Neural cell (in vitro differentiated cells): ENCODE results near the gene CHCHD3. TPM values are rescaled to one million over a fixed set of nuclear protein-coding genes. Genes with fewer than 3 reads are reported as not detected.

Experiments
- H2AFZ ChIP-seq: fragments of 200-600, 300-800 bp; sonication (generic), shearing (Covaris generic); 2 replicates; pipeline ENCODE4 v1.6.0; 2014; ENCODE audit warnings: low read depth, mild to moderate bottlenecking, antibody characterized with exemption, low read length, moderate library complexity
- H3F3A ChIP-seq: fragments of 200-600 bp; shearing (Covaris generic); 2 replicates; pipeline ENCODE4 v1.6.1; 2016; ENCODE audit warnings: mild to moderate bottlenecking, moderate library complexity, mixed read lengths, antibody characterized with exemption, low read length; ENCODE audit not compliant: insufficient read depth, poor library complexity, severe bottlenecking
- H3K27ac ChIP-seq: fragments of 200-600, 300-800 bp; sonication (generic), shearing (Covaris generic); 2 replicates; pipeline ENCODE4 v1.5.1; 2014; ENCODE audit warnings: mild to moderate bottlenecking, low read length, moderate library complexity
- H3K27me3 ChIP-seq: fragments of 300-800, 200-600 bp; sonication (generic), shearing (Covaris generic); 2 replicates; pipeline ENCODE4 v1.6.0; 2014; ENCODE audit warnings: mild to moderate bottlenecking, low read depth, low read length, moderate library complexity; ENCODE audit not compliant: insufficient read depth
- H3K36me3 ChIP-seq: fragments of 300-800, 200-600 bp; sonication (generic), shearing (Covaris generic); 2 replicates; pipeline ENCODE4 v1.5.1; 2014; ENCODE audit warnings: mild to moderate bottlenecking, antibody characterized with exemption, low read length, moderate library complexity; ENCODE audit not compliant: insufficient read depth
- H3K4me2 ChIP-seq: fragments of 300-800, 200-600 bp; sonication (generic), shearing (Covaris generic); 2 replicates; pipeline ENCODE4 v1.6.0; 2014; ENCODE audit warnings: mild to moderate bottlenecking, low read length
- H3K4me3 ChIP-seq: fragments of 300-800, 200-600 bp; sonication (generic), shearing (Covaris generic); 2 replicates; pipeline ENCODE4 v1.5.1; 2014; ENCODE audit warnings: mild to moderate bottlenecking, low read length, moderate library complexity
- H3K79me2 ChIP-seq: fragments of 200-600 bp; shearing (Covaris generic); replicated peaks from 2 replicates; pipeline ENCODE4 v1.6.0; 2014; ENCODE audit warnings: mild to moderate bottlenecking, low read length, moderate library complexity; ENCODE audit not compliant: insufficient read depth
- H3K9ac ChIP-seq: fragments of 300-800, 200-600 bp; sonication (generic), shearing (Covaris generic); 2 replicates; pipeline ENCODE4 v1.6.1; 2016; ENCODE audit warnings: mild to moderate bottlenecking, low read length, mixed read lengths
- H3K9me2 ChIP-seq: fragments of 200-600 bp; shearing (Covaris generic); 2 replicates; pipeline ENCODE4 v1.6.1; 2016; ENCODE audit warnings: mild to moderate bottlenecking, low read length, mixed read lengths; ENCODE audit not compliant: insufficient read depth
- H3K9me3 ChIP-seq: fragments of 200-600, 300-800 bp; sonication (generic), shearing (Covaris generic); 2 replicates; pipeline ENCODE4 v1.6.1; 2016; ENCODE audit warnings: mild to moderate bottlenecking, mixed run types, low read length, moderate library complexity, mixed read lengths
- H4K20me1 ChIP-seq: fragments of 200-600 bp; shearing (Covaris generic); 2 replicates; pipeline ENCODE4 v1.6.1; 2016; ENCODE audit warnings: mild to moderate bottlenecking, mixed run types; ENCODE audit not compliant: insufficient read depth
- EP300 ChIP-seq: fragments of 450-650 bp; conservative IDR thresholded peaks from 2 replicates; pipeline ENCODE4 v1.6.1; 2014; ENCODE audit warnings: antibody characterized with exemption, mild to moderate bottlenecking, moderate library complexity; ENCODE audit not compliant: poor library complexity, severe bottlenecking
- EZH2 ChIP-seq: fragments of 200-600, 300-800 bp; shearing (Covaris generic), sonication (generic); IDR thresholded peaks from 2 replicates; pipeline ENCODE4 v1.6.1; 2014; ENCODE audit warnings: antibody characterized with exemption, low read length, borderline replicate concordance, mild to moderate bottlenecking; ENCODE audit not compliant: insufficient read depth, poor library complexity, severe bottlenecking
- MXI1 ChIP-seq: fragments of 450-650 bp; conservative IDR thresholded peaks from 2 replicates; pipeline ENCODE4 v1.6.1; 2014; ENCODE audit warnings: antibody characterized with exemption, mild to moderate bottlenecking; ENCODE audit not compliant: poor library complexity, severe bottlenecking
- POLR2AphosphoS5 ChIP-seq: IDR thresholded peaks from 2 replicates; pipeline ENCODE4 v1.6.1; 2012
- RAD21 ChIP-seq: fragments of 450-650 bp; conservative IDR thresholded peaks from 2 replicates; pipeline ENCODE4 v1.6.1; 2014; ENCODE audit warnings: antibody characterized with exemption, mild to moderate bottlenecking, moderate library complexity
- SMC3 ChIP-seq: fragments of 450-650 bp; conservative IDR thresholded peaks from 2 replicates; pipeline ENCODE4 v1.6.1; 2014; ENCODE audit warnings: antibody characterized with exemption, mild to moderate bottlenecking, moderate library complexity; ENCODE audit not compliant: poor library complexity
- TAF1 ChIP-seq: IDR thresholded peaks from 2 replicates; pipeline ENCODE4 v1.6.1; 2012; ENCODE audit warnings: low read depth
- polyA plus RNA-seq: library from polyadenylated mRNA; depleted of rRNA; stranded (reverse); fragments of >200 nt; gene quantifications from 2 replicates; pipeline ENCODE4 v1.2.3, GENCODE V29; 2014
- TF ChIP-seq, protein P1 (sequence below): IDR thresholded peaks from 2 replicates; pipeline ENCODE4 v1.6.1; 2012; ENCODE audit warnings: borderline replicate concordance
- TF ChIP-seq, protein P2 (sequence below): fragments of 450-650 bp; IDR thresholded peaks from 2 replicates; pipeline ENCODE4 v1.5.1; 2014; ENCODE audit warnings: antibody characterized with exemption, mild to moderate bottlenecking, moderate library complexity; ENCODE audit not compliant: poor library complexity, severe bottlenecking

CHCHD3 gene
- polyA plus RNA-seq, 1 donor from 2014 or later = 89.9 TPM

DNA sequence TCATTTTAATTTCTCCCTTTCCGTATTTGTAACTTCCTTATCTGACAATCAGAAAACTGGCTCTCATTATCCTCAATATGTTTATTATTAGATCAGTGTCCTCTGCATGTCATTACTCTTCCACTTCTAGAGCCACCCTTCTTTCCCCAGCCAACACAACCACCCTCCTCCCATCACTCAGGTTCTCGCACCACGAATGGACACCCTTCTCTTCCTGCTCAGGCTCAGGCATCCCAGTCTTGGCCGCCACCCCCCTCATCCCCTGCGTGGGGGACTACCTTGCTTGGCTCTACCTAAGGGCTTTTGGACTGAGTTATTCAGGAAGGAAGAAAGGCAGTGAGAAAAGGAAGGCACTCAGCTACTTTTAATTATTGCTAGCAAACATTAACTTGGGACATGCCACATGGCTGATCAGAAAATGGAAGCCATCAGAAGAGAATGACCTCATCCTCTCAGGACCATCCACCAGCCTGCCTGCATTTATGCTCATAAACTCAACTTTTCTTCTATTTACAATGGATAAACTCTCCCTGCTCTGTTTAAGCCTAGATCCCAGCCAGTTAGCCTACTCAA, 305.8 kb downstream of the CHCHD3 start:
- no peak overlapping the region for H3K4me3 ChIP-seq
- TF ChIP-seq EZH2 (no peak), SMC3 (no peak), TAF1 (no peak), EP300 (no peak), RAD21 (no peak), MXI1 (no peak), POLR2AphosphoS5 (no peak)
- TF ChIP-seq, protein P1, sequence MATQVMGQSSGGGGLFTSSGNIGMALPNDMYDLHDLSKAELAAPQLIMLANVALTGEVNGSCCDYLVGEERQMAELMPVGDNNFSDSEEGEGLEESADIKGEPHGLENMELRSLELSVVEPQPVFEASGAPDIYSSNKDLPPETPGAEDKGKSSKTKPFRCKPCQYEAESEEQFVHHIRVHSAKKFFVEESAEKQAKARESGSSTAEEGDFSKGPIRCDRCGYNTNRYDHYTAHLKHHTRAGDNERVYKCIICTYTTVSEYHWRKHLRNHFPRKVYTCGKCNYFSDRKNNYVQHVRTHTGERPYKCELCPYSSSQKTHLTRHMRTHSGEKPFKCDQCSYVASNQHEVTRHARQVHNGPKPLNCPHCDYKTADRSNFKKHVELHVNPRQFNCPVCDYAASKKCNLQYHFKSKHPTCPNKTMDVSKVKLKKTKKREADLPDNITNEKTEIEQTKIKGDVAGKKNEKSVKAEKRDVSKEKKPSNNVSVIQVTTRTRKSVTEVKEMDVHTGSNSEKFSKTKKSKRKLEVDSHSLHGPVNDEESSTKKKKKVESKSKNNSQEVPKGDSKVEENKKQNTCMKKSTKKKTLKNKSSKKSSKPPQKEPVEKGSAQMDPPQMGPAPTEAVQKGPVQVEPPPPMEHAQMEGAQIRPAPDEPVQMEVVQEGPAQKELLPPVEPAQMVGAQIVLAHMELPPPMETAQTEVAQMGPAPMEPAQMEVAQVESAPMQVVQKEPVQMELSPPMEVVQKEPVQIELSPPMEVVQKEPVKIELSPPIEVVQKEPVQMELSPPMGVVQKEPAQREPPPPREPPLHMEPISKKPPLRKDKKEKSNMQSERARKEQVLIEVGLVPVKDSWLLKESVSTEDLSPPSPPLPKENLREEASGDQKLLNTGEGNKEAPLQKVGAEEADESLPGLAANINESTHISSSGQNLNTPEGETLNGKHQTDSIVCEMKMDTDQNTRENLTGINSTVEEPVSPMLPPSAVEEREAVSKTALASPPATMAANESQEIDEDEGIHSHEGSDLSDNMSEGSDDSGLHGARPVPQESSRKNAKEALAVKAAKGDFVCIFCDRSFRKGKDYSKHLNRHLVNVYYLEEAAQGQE = no peak
- TF ChIP-seq, protein P2, sequence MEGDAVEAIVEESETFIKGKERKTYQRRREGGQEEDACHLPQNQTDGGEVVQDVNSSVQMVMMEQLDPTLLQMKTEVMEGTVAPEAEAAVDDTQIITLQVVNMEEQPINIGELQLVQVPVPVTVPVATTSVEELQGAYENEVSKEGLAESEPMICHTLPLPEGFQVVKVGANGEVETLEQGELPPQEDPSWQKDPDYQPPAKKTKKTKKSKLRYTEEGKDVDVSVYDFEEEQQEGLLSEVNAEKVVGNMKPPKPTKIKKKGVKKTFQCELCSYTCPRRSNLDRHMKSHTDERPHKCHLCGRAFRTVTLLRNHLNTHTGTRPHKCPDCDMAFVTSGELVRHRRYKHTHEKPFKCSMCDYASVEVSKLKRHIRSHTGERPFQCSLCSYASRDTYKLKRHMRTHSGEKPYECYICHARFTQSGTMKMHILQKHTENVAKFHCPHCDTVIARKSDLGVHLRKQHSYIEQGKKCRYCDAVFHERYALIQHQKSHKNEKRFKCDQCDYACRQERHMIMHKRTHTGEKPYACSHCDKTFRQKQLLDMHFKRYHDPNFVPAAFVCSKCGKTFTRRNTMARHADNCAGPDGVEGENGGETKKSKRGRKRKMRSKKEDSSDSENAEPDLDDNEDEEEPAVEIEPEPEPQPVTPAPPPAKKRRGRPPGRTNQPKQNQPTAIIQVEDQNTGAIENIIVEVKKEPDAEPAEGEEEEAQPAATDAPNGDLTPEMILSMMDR = no peak
- no peak overlapping the region for H2AFZ ChIP-seq
- no peaks in the 10 kb centered on the region for H3K27me3 ChIP-seq
- no peaks in the 10 kb centered on the region for H3K9me3 ChIP-seq
- no peak overlapping the region for H3K27ac ChIP-seq
- no peaks in the 10 kb centered on the region for H3K36me3 ChIP-seq
- no peaks in the 10 kb centered on the region for H3K79me2 ChIP-seq
- H3K4me2 ChIP-seq = no peak overlapping the region
- H3F3A ChIP-seq = no peaks in the 10 kb centered on the region
- no peaks in the 10 kb centered on the region for H4K20me1 ChIP-seq
- H3K9me2 ChIP-seq = no peaks in the 10 kb centered on the region
- no peak overlapping the region for H3K9ac ChIP-seq

DNA sequence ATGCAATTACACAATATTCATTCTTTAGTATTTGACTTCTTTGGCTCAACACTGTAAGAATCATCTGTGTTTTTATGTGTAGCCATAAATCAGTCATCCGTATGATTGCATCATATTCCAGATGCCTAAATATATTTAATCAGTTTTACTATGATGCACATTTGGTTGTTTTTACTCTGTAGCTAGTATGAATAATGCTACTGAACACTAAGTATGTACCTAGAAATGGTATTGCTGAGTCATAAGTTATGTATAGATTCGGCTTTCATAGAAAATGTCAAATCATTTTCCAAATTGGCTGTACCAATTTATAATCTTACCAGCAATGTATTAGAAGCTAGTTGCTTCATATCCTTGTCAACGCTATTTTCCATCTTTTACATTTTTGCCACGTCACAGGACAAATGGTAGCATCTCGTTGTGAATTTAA, 308.3 kb downstream of the CHCHD3 start:
- no peaks in the 10 kb centered on the region for H3K79me2 ChIP-seq
- no peak overlapping the region for H2AFZ ChIP-seq
- no peak for TF ChIP-seq RAD21
- TF ChIP-seq TAF1 = no peak
- TF ChIP-seq, protein P1 = no peak
- no peak for TF ChIP-seq MXI1
- no peak for TF ChIP-seq SMC3
- TF ChIP-seq EP300 = no peak
- TF ChIP-seq, protein P2 = no peak
- no peak for TF ChIP-seq EZH2
- TF ChIP-seq POLR2AphosphoS5 = no peak
- no peaks in the 10 kb centered on the region for H3F3A ChIP-seq
- H3K4me2 ChIP-seq = no peak overlapping the region
- H4K20me1 ChIP-seq = no peaks in the 10 kb centered on the region
- H3K9me2 ChIP-seq = no peaks in the 10 kb centered on the region
- H3K4me3 ChIP-seq = no peak overlapping the region
- H3K9ac ChIP-seq = no peak overlapping the region
- no peaks in the 10 kb centered on the region for H3K9me3 ChIP-seq
- no peaks in the 10 kb centered on the region for H3K27me3 ChIP-seq
- H3K36me3 ChIP-seq = no peaks in the 10 kb centered on the region
- H3K27ac ChIP-seq = no peak overlapping the region
